Measurements from ENCODE around the gene KCNG2.

The KCNG2 gene

GRCh38 chr18:79942211-79942610, 144.5 kb downstream of the KCNG2 start:
- peaks cover 0 to 38% (median 12%) of the 10 kb centered on the region in 4 donors for H3K4me1 ChIP-seq
- H3K36me3 ChIP-seq = peaks cover 5 to 51% (median 45%) of the 10 kb centered on the region in 3 donors
- no peaks in the 10 kb centered on the region for H3K9me3 ChIP-seq
- intact Hi-C loops (cut with DNase I; ENCODE audit: low total_unique reads) = no loop called here
- H3K27ac ChIP-seq = no peak overlapping the region
- no peaks in the 10 kb centered on the region for H3K27me3 ChIP-seq
- peak in 1 of 2 donors; percentile 19 for DNase-seq
- H3K4me3 ChIP-seq = no peak overlapping the region
- no peak for TF ChIP-seq CTCF (IDR thresholded peaks at IDR 0.05)

GRCh38 chr18:79942786-79943607, 145.3 kb downstream of the KCNG2 start:
- no peak overlapping the region for H3K27ac ChIP-seq
- H3K9me3 ChIP-seq = no peaks in the 10 kb centered on the region
- no peaks in the 10 kb centered on the region for H3K27me3 ChIP-seq
- intact Hi-C loops (cut with DNase I; ENCODE audit: low total_unique reads) = no loop called here
- H3K4me1 ChIP-seq = peaks cover 0 to 46% (median 16%) of the 10 kb centered on the region in 4 donors
- no peak for TF ChIP-seq CTCF (IDR thresholded peaks at IDR 0.05)
- H3K4me3 ChIP-seq = no peak overlapping the region
- peak in 1 of 2 donors; percentile 48 for DNase-seq
- H3K36me3 ChIP-seq = peaks cover 5 to 43% (median 38%) of the 10 kb centered on the region in 3 donors

GRCh38 chr18:79943608-79944125, 145.9 kb downstream of the KCNG2 start:
- TF ChIP-seq CTCF (IDR thresholded peaks at IDR 0.05) = no peak
- no peaks in the 10 kb centered on the region for H3K9me3 ChIP-seq
- H3K27ac ChIP-seq = no peak overlapping the region
- H3K27me3 ChIP-seq = no peaks in the 10 kb centered on the region
- intact Hi-C loops (cut with DNase I; ENCODE audit: low total_unique reads) = no loop called here
- H3K4me3 ChIP-seq = no peak overlapping the region
- H3K4me1 ChIP-seq = peaks cover 0 to 49% (median 18%) of the 10 kb centered on the region in 4 donors
- H3K36me3 ChIP-seq = peaks cover 5 to 40% (median 38%) of the 10 kb centered on the region in 3 donors
- peak in 1 of 2 donors; percentile 62 for DNase-seq

- TF ChIP-seq CTCF (IDR thresholded peaks at IDR 0.05) = no peak
- H3K9me3 ChIP-seq = no peaks in the 10 kb centered on the region
- H3K4me1 ChIP-seq = peaks cover 0 to 54% (median 21%) of the 10 kb centered on the region in 4 donors
- no peak for DNase-seq
- intact Hi-C loops (cut with DNase I; ENCODE audit: low total_unique reads) = no loop called here
- peaks cover 5 to 40% (median 38%) of the 10 kb centered on the region in 3 donors for H3K36me3 ChIP-seq
- no peaks in the 10 kb centered on the region for H3K27me3 ChIP-seq
- no peak overlapping the region for H3K4me3 ChIP-seq
- H3K27ac ChIP-seq = no peak overlapping the region
Measured at GRCh38 chr18:79944126-79944731, 146.5 kb downstream of the KCNG2 start.

- Histone ChIP-seq H3K4me1 (peaks cover 0 to 59% (median 26%) of the 10 kb centered on the region in 4 donors), H3K27me3 (no peaks in the 10 kb centered on the region), H3K4me3 (no peak overlapping the region), H3K27ac (no peak overlapping the region), H3K36me3 (peaks cover 5 to 40% (median 35%) of the 10 kb centered on the region in 3 donors), H3K9me3 (no peaks in the 10 kb centered on the region)
- no peak for TF ChIP-seq CTCF (IDR thresholded peaks at IDR 0.05)
- intact Hi-C loops (cut with DNase I; ENCODE audit: low total_unique reads) = no loop called here
- DNase-seq = peak in 1 of 2 donors; percentile 41
Measured at GRCh38 chr18:79944746-79945117, 147.0 kb downstream of the KCNG2 start.
